ENCODE measurements around the gene NMB. TPM values are rescaled to one million over a fixed set of nuclear protein-coding genes. Genes with fewer than 3 reads are reported as not detected.
A peak's percentile ranks its signal among the peaks of the same experiment; 100 is the strongest.
"Not testable (repeated sequence)": the region's sequence is repeated elsewhere in the genome, so short reads cannot be mapped to it uniquely, and the experiment has no call there.

Gene NMB, protein sequence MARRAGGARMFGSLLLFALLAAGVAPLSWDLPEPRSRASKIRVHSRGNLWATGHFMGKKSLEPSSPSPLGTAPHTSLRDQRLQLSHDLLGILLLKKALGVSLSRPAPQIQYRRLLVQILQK
- polyA plus RNA-seq (ENCODE audit: insufficient read length in 3 of 3): 1 to 10 TPM; 4.0 to 5.8 (median 4.3) TPM

DNA sequence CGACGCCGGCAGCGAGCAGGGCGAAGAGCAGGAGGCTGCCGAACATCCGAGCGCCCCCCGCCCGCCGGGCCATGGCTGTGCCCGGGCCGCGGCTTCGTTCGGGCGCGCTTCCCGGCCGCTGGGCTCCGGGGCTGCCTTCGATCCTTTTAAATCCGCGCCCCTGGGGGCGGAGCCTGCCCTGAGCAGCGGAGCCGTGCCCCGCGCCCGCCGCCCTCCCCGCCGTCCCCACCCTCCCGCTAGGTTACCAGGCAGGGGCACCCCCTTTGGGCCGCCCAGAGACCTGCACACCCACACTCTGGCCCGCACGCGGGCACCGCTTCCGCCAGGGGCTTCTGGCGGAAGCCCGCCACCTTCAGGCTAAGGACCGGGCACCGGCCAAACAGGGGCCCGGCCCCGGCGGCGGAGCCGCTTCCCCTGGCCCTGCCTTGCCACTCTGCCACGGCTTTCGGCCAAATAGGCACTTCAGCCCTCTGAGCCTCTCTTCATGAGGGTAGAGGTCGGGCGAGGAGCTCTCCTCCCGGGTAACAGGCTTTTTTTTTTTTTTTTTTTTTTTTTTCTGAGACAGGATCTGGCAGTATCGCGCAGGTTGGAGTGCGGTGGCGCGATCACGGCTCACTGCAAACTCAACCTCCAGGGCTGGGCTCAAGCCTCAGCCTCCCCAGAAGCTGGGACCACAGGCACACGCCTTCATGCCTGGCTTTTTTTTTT is at the start of gene NMB:
Gene NMB (minus strand): TSS at position 120 of the 708 bp plus-strand sequence. CDS start 47 bp downstream, at position 73.
- peak; percentile 48 to 69 (median 63) for DNase-seq (ENCODE audit: low read depth in 3 of 3, low spot score in 2 of 3)

DNA sequence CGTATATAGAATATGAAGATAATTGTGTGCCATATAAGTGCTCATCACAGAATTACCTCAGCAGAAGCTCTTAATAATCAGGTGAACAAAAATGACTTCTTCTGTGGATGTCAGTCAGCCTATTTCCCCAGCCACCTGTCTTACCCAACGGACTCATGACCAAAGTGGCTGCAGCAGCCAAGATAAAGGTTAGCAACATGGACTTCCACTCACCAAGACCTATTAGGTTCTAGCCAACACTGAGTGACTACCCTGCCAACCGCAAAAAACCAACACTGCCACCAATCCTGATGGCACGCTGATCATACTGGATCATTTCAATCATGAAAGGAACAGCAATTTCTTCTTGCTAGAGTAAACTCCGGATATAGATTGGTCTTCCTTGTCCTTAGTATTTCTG is 45.8 kb upstream of the NMB start:
- no peak for DNase-seq (ENCODE audit: low read depth in 3 of 3, low spot score in 2 of 3)

DNA sequence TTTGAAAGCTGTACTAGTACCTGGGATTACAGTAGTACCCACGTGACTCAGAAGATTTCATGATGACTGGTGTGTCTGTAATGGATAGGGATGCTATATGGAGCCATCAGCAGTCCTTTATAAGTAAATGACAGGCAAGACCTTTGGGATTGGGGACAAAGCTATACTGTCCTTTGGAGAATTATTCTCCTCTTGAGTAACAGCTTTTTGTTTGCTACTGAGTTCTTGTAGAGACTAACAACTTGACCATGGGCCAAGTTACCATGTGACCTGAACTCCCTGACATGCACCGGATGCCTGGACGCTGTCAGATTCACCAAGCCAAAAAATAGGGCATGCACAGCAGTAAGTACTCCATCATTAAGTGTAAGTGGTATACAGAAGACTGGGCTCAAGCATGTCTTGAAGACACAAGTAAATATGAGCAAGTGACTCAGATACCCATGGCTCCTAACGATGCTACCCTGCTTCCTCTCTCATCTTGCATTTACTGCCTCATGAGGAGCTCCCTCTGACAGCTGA is 45.0 kb upstream of the NMB start:
- DNase-seq (ENCODE audit: low read depth in 3 of 3, low spot score in 2 of 3): peak in 2 of 3 donors; percentile 23 to 36

DNA sequence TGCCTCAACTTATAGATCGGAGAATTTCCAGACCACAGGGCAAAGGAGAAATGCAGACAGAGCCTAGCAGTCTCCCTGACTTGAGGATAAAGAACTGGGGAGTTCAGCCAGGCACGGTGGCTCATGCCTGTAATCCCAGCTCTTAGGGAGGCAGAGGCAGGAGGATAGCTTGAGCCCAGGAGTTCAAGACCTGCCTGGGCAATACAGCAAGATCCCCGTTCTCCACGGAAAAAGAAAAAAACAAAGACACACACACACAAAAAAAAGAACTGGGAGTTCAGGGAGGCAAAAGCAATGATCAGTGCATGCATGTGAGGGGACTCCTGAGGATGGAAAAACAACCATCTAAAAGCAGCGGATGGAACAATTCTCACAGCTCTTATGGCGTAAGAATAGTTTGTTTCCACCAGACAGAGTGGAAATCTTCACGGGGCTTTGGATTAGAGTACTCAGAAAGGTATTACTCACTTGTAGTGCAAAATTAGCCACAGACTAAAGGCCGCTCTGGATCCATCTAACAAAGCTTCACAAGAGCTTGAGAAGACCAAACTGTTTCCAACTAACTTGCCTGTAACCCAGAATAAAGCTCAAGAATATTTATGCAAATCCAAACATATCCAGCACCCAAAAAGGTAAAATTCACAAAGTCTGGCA is 41.7 kb upstream of the NMB start:
- DNase-seq (ENCODE audit: low read depth in 3 of 3, low spot score in 2 of 3): no peak

DNA sequence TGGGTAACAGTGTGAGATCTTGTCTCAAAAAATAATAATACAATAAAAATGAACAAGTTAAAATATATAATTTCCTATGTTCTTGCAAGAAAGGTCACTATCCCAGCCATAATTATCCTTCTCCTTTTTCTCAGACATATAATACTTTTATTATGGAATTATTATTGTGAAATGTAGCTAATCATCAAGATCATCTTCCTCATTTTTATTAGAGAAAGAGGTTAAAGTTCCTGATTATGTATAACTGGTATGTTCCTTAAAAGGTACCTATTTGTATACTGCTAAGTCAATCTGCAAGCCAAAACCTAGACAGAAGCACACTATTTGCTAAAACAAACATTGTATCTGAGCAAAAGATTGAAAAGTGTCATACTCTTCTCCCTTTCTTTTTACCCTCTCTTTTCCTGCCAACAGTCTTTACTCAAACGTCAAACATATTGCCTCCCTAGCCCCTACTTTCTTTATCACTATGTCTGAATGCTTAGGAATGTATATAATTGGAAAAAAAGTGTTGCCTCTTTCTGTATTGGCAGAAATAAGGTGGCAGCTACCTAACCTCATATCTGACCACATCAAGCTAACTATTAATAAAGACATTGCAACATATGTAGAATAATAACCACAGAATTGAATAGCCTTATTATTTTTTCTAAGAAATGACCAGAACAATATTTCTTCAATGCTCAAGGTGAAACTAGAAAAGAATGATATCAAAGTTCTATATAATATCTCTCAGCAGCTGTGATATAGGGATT is 39.4 kb upstream of the NMB start:
- DNase-seq (ENCODE audit: low read depth in 3 of 3, low spot score in 2 of 3): no peak

DNA sequence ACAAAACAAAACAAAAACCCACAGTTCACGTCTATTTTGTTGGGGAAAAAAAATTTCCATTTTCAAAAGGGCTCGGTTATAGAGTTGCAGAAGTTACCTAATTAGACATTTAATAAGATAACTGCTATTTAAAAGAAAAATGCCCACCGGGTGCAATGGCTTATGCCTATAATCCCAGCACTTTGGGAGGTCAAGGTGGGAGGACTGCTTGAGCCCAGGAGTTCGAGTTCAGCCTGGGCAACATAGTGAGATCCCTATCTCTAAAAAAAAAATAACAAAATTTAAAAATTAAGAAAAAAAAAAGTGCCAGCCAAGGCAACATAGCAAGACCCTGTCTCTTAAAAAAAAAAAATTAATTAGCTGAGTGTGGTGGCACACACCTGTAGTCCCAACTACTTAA is 38.8 kb upstream of the NMB start:
- no peak for DNase-seq (ENCODE audit: low read depth in 3 of 3, low spot score in 2 of 3)

DNA sequence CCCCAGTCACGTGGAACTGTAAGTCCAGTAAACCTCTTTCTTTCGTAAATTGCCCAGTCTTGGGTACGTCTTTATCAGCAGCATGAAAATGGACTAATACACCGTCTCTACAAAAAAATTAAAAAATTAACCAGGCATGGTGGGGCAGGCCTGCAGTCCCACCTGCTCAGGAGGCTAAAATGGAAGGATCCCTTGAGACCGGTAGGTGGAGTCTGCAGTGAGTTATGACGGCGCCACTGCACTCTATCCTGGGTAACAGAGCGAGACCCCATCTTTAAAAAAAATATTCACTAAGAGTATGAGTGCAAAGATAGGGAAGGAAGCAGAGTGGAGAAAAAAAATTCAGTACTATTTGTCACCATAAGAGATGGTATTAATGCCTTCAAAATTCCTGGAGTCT is 32.3 kb upstream of the NMB start:
- no peak for DNase-seq (ENCODE audit: low read depth in 3 of 3, low spot score in 2 of 3)

DNA sequence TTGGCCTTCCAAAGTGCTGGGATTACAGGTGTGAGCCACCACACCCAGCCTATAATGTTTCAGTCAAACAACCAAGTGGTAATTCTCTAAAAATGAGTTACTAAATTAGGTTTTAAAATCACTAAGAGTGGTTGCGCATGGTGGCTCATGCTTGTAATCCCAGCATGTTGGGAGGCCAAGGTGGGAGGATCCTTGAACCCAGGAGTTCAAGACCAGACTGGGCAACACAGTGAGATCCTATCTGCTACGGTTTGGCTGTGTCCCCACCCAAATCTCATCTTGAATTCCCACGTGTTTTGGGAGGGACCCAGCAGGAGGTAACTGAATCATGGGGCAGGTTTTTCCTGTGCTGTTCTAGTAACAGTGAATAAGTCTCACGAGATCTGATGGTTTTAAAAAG is 31.9 kb upstream of the NMB start:
- no peak for DNase-seq (ENCODE audit: low read depth in 3 of 3, low spot score in 2 of 3)

DNA sequence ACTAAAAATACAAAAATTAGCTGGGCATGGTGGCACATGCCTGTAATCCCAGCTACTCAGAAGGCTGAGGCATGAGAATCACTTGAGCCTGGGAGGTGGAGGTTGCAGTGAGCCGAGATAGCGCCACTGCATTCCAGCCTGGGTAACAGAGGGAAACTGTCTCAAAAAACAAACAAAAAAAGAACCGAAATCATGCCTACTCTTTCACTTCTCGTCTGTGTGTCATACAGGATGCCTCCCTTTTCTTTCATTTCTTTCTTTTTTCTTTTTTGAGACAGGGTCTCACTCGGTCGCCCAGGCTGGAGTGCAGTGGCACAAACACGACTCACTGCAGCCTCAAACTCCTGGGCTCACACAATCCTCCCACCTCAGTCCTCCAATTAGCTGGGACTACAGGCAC is 28.4 kb upstream of the NMB start:
- DNase-seq (ENCODE audit: low read depth in 3 of 3, low spot score in 2 of 3): not testable (repeated sequence)

DNA sequence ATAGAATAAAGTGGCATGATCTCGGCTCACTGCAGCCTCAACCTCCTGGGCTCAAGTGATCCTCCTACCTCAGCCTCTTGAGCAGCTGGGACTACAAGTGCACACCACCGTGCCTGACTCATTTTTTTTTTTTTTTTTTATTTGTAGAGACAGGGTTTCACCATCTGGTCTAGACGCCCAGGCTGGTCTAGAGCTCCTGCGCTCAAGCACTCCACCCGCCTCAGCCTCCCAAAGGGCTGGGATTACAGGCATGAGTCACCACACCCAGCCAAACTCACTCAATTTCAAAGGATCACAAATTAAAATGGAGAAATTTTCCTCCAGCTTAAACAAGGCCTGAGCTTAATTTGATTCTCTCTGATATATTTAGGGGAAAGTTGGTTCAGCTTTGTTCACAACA is 27.3 kb upstream of the NMB start:
- DNase-seq (ENCODE audit: low read depth in 3 of 3, low spot score in 2 of 3): no peak

DNA sequence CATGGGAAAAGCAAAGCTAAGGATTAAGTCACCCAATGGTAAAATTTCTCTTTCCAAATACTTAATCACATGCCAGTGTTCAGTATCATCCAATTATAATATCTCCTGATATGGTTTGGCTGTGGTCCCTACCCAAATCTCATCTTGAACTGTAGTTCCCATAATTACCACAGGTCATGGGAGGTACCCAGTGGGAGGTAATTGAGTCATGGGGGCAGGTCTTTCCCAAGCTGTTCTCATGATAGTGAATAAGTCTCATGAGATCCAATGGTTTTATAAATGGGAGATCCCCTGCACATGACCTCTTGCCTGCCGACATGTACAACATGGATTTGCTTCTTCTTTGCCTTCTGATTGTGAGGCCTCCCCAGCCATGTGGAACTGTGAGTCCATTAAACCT is 26.1 kb upstream of the NMB start:
- DNase-seq (ENCODE audit: low read depth in 3 of 3, low spot score in 2 of 3): no peak

DNA sequence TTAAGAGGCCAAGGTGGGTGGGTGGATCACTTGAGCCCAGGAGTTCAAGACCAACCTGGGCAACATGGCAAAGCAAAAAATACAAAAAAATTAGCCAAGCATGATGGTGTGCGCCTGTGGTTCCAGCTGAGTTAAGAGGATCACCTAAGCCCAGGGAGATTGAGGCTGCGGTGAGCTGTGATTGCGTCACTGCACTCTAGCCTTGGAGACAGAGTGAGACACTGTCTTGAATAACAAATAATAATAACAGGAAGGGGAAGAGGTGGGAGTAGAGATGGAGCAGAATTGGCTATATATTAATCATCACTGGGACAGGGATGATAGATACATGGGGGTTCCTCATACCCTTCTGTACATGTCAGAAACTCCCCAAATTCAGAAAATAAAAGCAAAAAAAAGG is 23.8 kb upstream of the NMB start:
- no peak for DNase-seq (ENCODE audit: low read depth in 3 of 3, low spot score in 2 of 3)

DNA sequence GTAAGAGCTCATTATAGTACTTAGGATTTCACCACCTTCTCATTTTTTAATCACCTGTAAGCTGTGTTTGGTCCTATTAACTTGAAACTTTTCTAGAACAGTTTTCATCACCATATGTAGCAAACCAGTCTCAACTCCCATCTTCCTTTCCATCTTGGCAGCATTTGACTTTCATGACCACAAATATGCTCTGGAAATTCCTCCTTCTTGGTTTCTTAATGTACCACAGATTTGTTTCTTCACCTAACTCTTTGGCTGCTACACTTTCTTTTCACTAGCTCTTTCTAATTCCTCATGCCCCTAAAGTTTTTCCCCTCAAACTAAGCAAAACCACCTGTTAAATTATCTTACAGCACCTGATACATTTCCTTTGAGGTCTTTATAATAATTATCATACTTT is 13.2 kb upstream of the NMB start:
- no peak for DNase-seq (ENCODE audit: low read depth in 3 of 3, low spot score in 2 of 3)

DNA sequence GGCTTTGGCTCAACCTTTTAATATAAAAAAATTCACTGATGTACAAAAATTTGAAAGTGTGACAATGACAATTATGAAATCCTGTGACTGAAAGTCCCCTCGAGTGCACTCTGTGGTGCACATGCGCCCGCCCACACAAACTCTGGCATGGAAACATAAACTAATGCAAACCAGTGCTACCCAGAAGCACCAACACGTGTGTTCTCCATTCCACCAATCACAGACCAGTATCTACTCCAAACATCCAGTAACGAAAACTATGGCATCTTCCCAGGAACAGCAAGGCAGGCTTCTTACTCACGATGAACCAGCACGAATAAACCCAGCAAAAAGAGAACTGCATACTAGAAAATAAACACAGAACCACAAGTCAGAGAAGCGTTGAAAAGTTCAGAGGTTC is 11.7 kb upstream of the NMB start:
- no peak for DNase-seq (ENCODE audit: low read depth in 3 of 3, low spot score in 2 of 3)

DNA sequence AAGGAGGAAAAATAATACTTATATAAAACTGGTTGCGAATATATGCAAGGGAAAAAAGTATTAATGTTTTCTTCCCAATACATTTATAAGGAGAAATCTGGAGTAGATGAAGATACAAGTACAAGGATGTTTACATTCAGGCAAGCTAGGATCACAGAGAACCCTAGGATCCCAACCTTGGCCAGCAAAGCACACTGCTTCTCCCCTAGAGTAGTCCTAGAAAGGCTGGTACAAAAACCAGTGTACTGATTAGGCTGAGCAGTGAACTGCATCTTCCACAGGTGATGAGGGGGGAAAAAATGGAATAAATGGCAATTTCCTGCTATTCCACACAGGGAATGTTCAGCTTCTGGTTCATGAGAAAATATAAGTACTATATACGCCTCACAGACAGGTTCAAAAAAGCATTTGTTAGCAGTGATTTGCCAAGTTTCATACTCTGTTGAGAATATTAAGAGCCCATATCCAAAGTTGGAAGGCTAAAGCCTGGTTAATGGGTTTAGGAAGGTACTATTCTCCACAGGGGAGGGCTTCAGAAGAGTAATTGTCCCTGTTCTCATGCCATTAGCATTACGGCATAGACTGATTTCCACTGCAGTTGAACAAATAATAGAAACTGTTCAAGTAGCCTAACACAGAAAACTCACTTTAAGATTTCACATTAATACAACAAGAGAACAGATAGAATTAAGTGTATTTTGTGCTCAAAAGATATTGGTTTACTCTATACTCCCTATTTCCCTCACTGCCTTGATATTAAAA is 10.4 kb upstream of the NMB start:
- no peak for DNase-seq (ENCODE audit: low read depth in 3 of 3, low spot score in 2 of 3)

DNA sequence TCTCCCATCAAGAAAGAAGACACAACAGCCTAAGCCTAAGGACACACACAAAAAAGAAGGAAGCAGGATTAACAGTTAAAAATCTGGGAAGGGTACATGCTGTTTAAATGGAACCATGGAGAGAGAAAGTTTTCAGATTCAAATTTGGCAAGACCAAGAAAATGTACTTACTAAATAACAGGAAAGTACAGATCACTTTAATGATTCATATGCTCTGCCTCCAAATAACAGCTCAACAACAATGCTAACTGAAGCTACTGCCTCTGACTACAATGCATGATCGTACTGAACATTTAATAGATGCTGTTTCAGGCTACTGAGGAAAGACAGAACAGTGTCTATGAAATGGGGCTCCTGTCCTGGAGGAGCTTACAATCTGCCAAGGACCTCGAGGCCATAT is 8.4 kb upstream of the NMB start:
- DNase-seq (ENCODE audit: low read depth in 3 of 3, low spot score in 2 of 3): no peak

DNA sequence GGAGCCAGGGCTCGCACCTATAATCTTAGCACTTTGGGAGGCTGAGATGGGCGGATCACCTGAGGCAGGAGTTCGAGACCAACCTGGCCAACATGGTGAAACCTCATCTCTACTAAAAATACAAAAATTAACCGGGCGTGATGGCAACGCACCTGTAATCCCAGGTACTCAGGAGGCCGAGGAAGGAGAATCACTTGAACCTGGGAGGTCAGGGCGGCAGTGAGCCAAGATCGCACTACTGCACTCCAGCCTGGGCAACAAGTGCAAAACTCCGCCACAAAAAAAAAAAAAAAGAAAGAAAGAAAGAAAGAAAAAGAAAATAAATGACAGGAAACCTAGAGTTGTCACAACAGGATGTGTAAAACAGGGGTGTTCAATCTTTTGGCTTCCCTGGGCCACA is 3.0 kb upstream of the NMB start:
- no peak for DNase-seq (ENCODE audit: low read depth in 3 of 3, low spot score in 2 of 3)

DNA sequence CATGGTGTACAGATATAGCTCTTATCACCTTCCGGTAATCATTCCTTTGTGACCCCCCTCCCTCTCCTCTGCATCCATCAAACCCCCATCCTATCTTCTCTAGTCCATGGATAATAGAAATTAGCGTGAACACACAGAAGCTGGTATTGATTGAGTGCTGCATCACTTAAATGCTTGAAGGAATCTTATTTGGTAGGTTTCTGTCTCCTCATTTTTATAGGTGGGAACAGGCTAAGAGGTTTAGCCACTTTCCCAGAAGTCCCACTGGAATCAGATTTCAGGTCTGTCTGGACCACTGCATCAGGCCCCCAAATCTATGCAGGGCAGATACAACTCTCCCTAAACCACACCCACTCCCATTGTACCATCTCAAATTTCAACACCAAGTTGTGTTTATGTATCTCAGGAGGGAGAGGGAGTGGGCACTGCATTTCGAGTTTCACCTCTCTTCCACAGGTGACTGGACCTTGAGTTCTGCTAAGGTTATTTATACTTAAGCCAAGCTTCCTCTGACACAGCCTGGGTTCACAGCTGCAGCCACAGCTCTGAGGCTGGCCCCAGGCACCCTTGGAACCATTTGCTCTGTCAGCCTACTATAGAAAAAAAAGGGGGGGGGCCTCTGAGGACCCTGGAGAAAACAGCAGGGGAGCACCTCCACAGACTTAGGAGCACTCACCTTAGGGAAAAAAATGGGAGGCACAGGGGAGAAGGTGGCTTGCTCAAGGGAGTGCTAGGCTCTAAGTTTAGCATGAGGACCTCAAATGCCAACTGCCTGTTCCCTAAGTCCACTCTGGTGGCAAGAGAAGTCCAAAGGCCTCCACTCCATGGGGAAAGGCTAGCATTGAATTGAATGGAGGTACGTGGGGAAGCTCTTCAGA is 2.1 kb upstream of the NMB start:
- no peak for DNase-seq (ENCODE audit: low read depth in 3 of 3, low spot score in 2 of 3)

DNA sequence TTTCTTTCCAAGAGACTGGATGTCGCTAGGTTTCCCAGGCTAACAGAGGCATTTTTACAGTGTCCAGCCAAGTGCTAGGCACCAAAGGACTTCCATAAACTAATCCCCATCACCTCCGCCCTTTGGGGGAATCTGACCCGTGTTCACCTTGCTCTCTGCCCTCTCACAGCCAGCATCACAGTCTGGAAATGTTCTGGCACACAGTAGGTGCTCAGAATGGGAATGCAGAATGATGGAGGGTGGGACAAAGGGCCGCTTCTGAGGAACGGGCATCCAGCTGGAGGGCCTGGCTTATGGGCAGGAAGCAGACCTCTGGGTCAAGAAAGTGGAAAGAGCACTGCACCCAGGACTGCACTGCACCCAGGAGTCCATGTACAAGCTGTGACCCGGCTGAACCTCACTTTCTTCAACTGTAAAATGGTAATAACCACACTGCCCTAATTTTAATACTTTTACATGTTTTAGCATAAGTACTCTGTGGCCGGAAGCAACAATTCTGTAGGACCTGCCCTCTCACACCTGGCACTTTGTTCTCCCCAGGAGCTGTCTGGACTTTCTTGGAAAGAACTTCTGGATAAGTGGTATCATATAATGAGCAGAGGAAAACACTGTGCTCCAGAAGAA is 901 bp upstream of the NMB start:
- no peak for DNase-seq (ENCODE audit: low read depth in 3 of 3, low spot score in 2 of 3)
